H1 (cell line): Measurements from ENCODE around the gene CD4. TPM values are rescaled to one million over a fixed set of nuclear protein-coding genes. Genes with fewer than 3 reads are reported as not detected.

Experiments used
- CTCF ChIA-PET: fragments of 300-600 bp; sonication (Branson Sonifier 250); formaldehyde crosslinking; loops from one replicate; lab custom pipeline; 2021; ENCODE audit not compliant: partially characterized antibody; lab: Charles Lee
- POLR2A ChIA-PET: fragments of 300-600 bp; sonication (Branson Sonifier 250); formaldehyde crosslinking; loops from one replicate; lab custom pipeline; 2021; ENCODE audit warnings: inconsistent platforms; ENCODE audit not compliant: partially characterized antibody; lab: Charles Lee
- DNase-seq, 2 experiments: peaks; one replicate each; pipeline versions ENCODE4 v3.0.0 to v3.0.0-alpha.2; 2010 to 2022; ENCODE audit warnings: low spot score in 2 of 2, low read depth in 1 of 2, mixed read lengths in 1 of 2
- FAIRE-seq: peaks from 2 replicates; lab custom pipeline; 2011; peaks lifted over from hg19 to GRCh38; lab: Jason Lieb, UNC
- H2AFZ ChIP-seq: 2 replicates; pipeline ENCODE4 v1.8.1; 2012; ENCODE audit warnings: low read length, inconsistent platforms
- H2AK5ac ChIP-seq: 2 replicates; pipeline ENCODE4 v1.6.1; 2013; ENCODE audit warnings: low read depth, low read length
- H2BK120ac ChIP-seq: replicated peaks from 2 replicates; pipeline ENCODE3; 2013; ENCODE audit warnings: low read depth, low read length, inconsistent platforms
- H2BK12ac ChIP-seq: 2 replicates; pipeline ENCODE4 v1.6.1; 2013; ENCODE audit warnings: low read depth, low read length
- H2BK15ac ChIP-seq: 2 replicates; pipeline ENCODE4 v1.6.1; 2013; ENCODE audit warnings: low read length
- H2BK20ac ChIP-seq: 2 replicates; pipeline ENCODE4 v1.6.1; 2013; ENCODE audit warnings: low read length
- H2BK5ac ChIP-seq: 2 replicates; pipeline ENCODE4 v1.6.1; 2013; ENCODE audit warnings: low read depth, low read length
- H3K14ac ChIP-seq: 2 replicates; pipeline ENCODE4 v1.6.1; 2013; ENCODE audit warnings: inconsistent platforms; ENCODE audit not compliant: insufficient read length
- H3K18ac ChIP-seq: 2 replicates; pipeline ENCODE4 v1.6.1; 2013; ENCODE audit warnings: low read length; ENCODE audit errors: extremely low read depth
- H3K23ac ChIP-seq: 2 replicates; pipeline ENCODE4 v1.6.1; 2013; ENCODE audit warnings: inconsistent platforms; ENCODE audit not compliant: insufficient read length
- H3K23me2 ChIP-seq: 2 replicates; pipeline ENCODE4 v1.6.1; 2013; ENCODE audit warnings: low read depth, low read length
- H3K27ac ChIP-seq: 2 replicates; pipeline ENCODE4 v1.6.1; 2011; ENCODE audit warnings: low read depth, low read length, inconsistent platforms
- H3K27me3 ChIP-seq, 4 experiments: replicated peaks in 1 of 4; 1 replicate in 1 of 4; 2 replicates in 3 of 4; pipeline versions ENCODE4 v1.6.1 to v1.8.1; 2011 to 2013; ENCODE audit warnings: low read length in 3 of 4, mild to moderate bottlenecking in 3 of 4, inconsistent platforms in 2 of 4, mixed read lengths in 2 of 4, moderate library complexity in 1 of 4; ENCODE audit not compliant: control insufficient read depth in 3 of 4, insufficient read depth in 3 of 4; ENCODE audit errors: extremely low read depth in 1 of 4
- H3K36me3 ChIP-seq, 4 experiments: 2 replicates each; pipeline versions ENCODE4 v1.6.1 to v1.8.1; 2011 to 2013; ENCODE audit warnings: mild to moderate bottlenecking in 4 of 4, low read length in 3 of 4, moderate library complexity in 2 of 4, control low read depth in 1 of 4, inconsistent platforms in 1 of 4; ENCODE audit not compliant: insufficient read depth in 4 of 4, control insufficient read depth in 2 of 4
- H3K4ac ChIP-seq: replicated peaks from 2 replicates; pipeline ENCODE3; 2013; ENCODE audit warnings: low read length, low read depth, mixed read lengths, inconsistent platforms; ENCODE audit not compliant: insufficient read length
- H3K4me1 ChIP-seq, 4 experiments: replicated peaks in 1 of 4; 1 replicate in 1 of 4; 2 replicates in 3 of 4; pipeline versions ENCODE4 v1.6.1 to v1.8.1; 2011 to 2013; ENCODE audit warnings: low read length in 3 of 4, inconsistent platforms in 2 of 4, mixed read lengths in 1 of 4; ENCODE audit not compliant: insufficient read depth in 4 of 4, control insufficient read depth in 3 of 4
- H3K4me2 ChIP-seq, 2 experiments: 2 replicates each; pipeline versions ENCODE4 v1.6.1 to v1.8.1; 2011 to 2013; ENCODE audit warnings: low read depth in 2 of 2, low read length in 2 of 2, control low read depth in 1 of 2, inconsistent platforms in 1 of 2, mild to moderate bottlenecking in 1 of 2; ENCODE audit not compliant: insufficient read depth in 1 of 2
- H3K4me3 ChIP-seq, 4 experiments: fragments of 200-600, 300-600 bp in 1 of 4; sonication (generic), shearing (Covaris generic), sonication (Bioruptor Twin) in 1 of 4; 2 replicates each; pipeline versions ENCODE4 v1.5.1 to v1.8.1; 2011 to 2016; ENCODE audit warnings: low read length in 4 of 4, low read depth in 3 of 4, control low read depth in 2 of 4, inconsistent platforms in 2 of 4, mild to moderate bottlenecking in 2 of 4, mixed read lengths in 1 of 4, moderate library complexity in 1 of 4; ENCODE audit not compliant: insufficient read depth in 2 of 4; ENCODE audit errors: extremely low read depth in 1 of 4
- H3K56ac ChIP-seq: replicated peaks from 2 replicates; pipeline ENCODE3; 2013; ENCODE audit warnings: low read depth, mild to moderate bottlenecking, mixed read lengths, low read length, inconsistent platforms; ENCODE audit not compliant: insufficient read length
- H3K79me1 ChIP-seq: 2 replicates; pipeline ENCODE4 v1.6.1; 2013; ENCODE audit warnings: low read depth, low read length, control low read depth
- H3K79me2 ChIP-seq, 2 experiments: 2 replicates each; pipeline versions ENCODE4 v1.6.1 to v1.8.1; 2012 to 2013; ENCODE audit warnings: low read length in 2 of 2, mild to moderate bottlenecking in 2 of 2, inconsistent platforms in 1 of 2; ENCODE audit not compliant: insufficient read depth in 2 of 2, control insufficient read depth in 1 of 2
- H3K9ac ChIP-seq, 4 experiments: replicated peaks in 1 of 4; 1 replicate in 1 of 4; 2 replicates in 3 of 4; pipeline versions ENCODE4 v1.6.1 to v1.8.1; 2011 to 2013; ENCODE audit warnings: low read depth in 3 of 4, low read length in 3 of 4, control low read depth in 2 of 4, mild to moderate bottlenecking in 2 of 4, moderate library complexity in 2 of 4, inconsistent platforms in 1 of 4; ENCODE audit errors: extremely low read depth in 1 of 4
- H3K9me3 ChIP-seq, 2 experiments: 2 replicates each; pipeline versions ENCODE4 v1.6.1 to v1.8.1; 2012 to 2013; ENCODE audit warnings: mild to moderate bottlenecking in 2 of 2, moderate library complexity in 2 of 2, control low read depth in 1 of 2, inconsistent platforms in 1 of 2, low read depth in 1 of 2, low read length in 1 of 2, mixed read lengths in 1 of 2; ENCODE audit not compliant: insufficient read depth in 2 of 2
- H4K20me1 ChIP-seq, 2 experiments: replicated peaks in 1 of 2; 2 replicates each; pipeline versions ENCODE3 to v1.8.1; 2011 to 2013; ENCODE audit warnings: inconsistent platforms in 2 of 2, low read length in 2 of 2, mild to moderate bottlenecking in 1 of 2; ENCODE audit not compliant: insufficient read depth in 2 of 2, control insufficient read depth in 1 of 2
- H4K5ac ChIP-seq: 2 replicates; pipeline ENCODE4 v1.6.1; 2013; ENCODE audit warnings: low read length, low read depth, mixed read lengths, inconsistent platforms; ENCODE audit not compliant: insufficient read length
- H4K8ac ChIP-seq: 2 replicates; pipeline ENCODE4 v1.8.0; 2013; ENCODE audit warnings: mild to moderate bottlenecking, moderate library complexity, low read length, inconsistent platforms; ENCODE audit not compliant: insufficient read depth; ENCODE audit errors: extremely low read depth
- H4K91ac ChIP-seq: replicated peaks from 2 replicates; pipeline ENCODE3; 2013; ENCODE audit warnings: low read length, mixed read lengths, inconsistent platforms; ENCODE audit not compliant: insufficient read length
- CBX8 ChIP-seq: fragments of 300-800, 300-1000 bp; sonication (generic); IDR thresholded peaks from 2 replicates; pipeline ENCODE4 v1.7.1; 2016; ENCODE audit warnings: low read depth, low read length, borderline replicate concordance
- CTBP2 ChIP-seq: IDR thresholded peaks from 2 replicates; pipeline ENCODE4 v1.7.0; 2011; ENCODE audit warnings: borderline replicate concordance, mild to moderate bottlenecking, moderate library complexity, mixed read lengths, low read length; ENCODE audit not compliant: insufficient read depth, insufficient read length
- FOSL1 ChIP-seq: IDR thresholded peaks from 2 replicates; pipeline ENCODE4 v1.6.1; 2011; ENCODE audit warnings: mild to moderate bottlenecking, low read depth, low read length, moderate library complexity; ENCODE audit not compliant: insufficient read depth
- HDAC2 ChIP-seq, 2 experiments: fragments of 300-600 bp in 1 of 2; sonication (generic) in 1 of 2; IDR thresholded peaks; 2 replicates each; pipeline ENCODE4 v1.6.1; 2011 to 2012; ENCODE audit warnings: low read depth in 2 of 2, low read length in 2 of 2, mild to moderate bottlenecking in 2 of 2, moderate library complexity in 2 of 2, borderline replicate concordance in 1 of 2, inconsistent platforms in 1 of 2
- SIRT6 ChIP-seq: IDR thresholded peaks from one replicate; pipeline ENCODE4 v1.7.1; 2012; ENCODE audit warnings: low read length, inconsistent platforms
- SUZ12 ChIP-seq: fragments of 200-600 bp; sonication (generic); IDR thresholded peaks from 2 replicates; pipeline ENCODE4 v1.6.1; 2012; ENCODE audit warnings: mild to moderate bottlenecking, inconsistent platforms, low read length, moderate library complexity, mixed read lengths
- WGBS, 2 experiments: shearing (Covaris generic) in 1 of 2; methylation state at CpG; one replicate each; pipeline versions ENCODE4 v1.1.6 to v1.1.7; 2013 to 2015; ENCODE audit warnings: low lambda C conversion rate in 2 of 2, mixed read lengths in 2 of 2, inconsistent platforms in 1 of 2, low coverage in 1 of 2, missing lambda C conversion rate in 1 of 2; ENCODE audit not compliant: insufficient replicate concordance in 2 of 2, insufficient coverage in 1 of 2, insufficient read length in 1 of 2; ENCODE audit errors: extremely low coverage in 1 of 2, missing lambda C conversion rate in 1 of 2; 5-methylcytosine and 5-hydroxymethylcytosine counted together
- polyA plus RNA-seq, 7 experiments: library from polyadenylated mRNA; depleted of rRNA in 3 of 7; stranded (reverse) in 5 of 7; unstranded in 2 of 7; fragments of >200 nt in 5 of 7; fragments of 200-250 nt in 2 of 7; gene quantifications; 1 replicate in 5 of 7; 2 replicates in 1 of 7; 4 replicates in 1 of 7; pipeline versions ENCODE4 v1.2.1 to v1.2.3, GENCODE V29; 2011 to 2013; ENCODE audit warnings: missing spikeins in 2 of 7, mixed read lengths in 2 of 7
- total RNA-seq: library from RNA; stranded (reverse); fragmentation: NEBNext Ultra II Directional; extraction: Animal tissue kit (Norgen Biotek cat#: 25700); gene quantifications from 2 replicates; pipeline ENCODE4 v1.2.1, GENCODE V29; 2021

Gene CD4
- total and polyA plus RNA-seq, 2 of the 8 experiments (the other 6 are each of a cell fraction or from before 2014, with no cell fraction given): 3.4 to 5.1 TPM

DNA sequence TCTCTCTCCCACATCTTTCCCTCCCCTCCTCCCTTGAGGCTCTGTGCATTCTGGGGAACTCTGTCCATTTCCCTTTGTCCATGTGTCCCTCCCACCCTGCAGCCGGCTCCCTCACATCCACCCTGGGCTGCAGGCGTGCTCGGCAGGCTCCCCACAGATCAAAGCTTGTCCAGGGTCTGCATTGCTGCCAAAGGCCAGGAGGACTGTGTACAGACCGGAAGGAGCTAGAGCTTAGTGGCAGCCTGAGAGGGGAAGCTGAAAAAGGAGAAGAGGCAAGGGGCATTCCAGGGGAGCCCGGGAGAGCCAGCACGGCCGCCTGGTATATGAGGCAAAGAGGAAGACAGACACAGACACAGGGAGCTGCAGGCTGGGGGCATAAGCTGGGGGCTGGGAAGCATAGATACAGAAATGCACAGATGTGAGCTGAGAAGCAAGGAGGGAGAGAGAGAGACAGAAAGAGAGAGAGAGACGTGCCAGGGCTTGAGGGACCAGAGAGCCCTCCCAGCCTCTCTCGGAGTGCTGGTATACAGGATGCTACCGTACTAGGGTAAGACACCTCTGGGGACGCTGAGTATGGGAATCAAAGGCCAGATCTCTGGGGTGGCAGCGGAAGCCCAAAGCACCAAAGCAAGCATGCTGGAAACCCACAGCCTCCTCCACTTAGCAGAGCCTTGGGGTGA is 3.3 kb downstream of the CD4 start:
- Histone ChIP-seq H3K27ac (no peak overlapping the region), H3K27me3 (0 out of 7 replicates have a peak, but pooled peaks cover 0 to 3% (median 0%) of the 10 kb centered on the region in 4 experiments), H4K8ac (peak overlapping the region; percentile 63), H3K79me1 (no peaks in the 10 kb centered on the region), H3K56ac (no peak overlapping the region), H3K23ac (no peak overlapping the region), H2BK20ac (no peak overlapping the region), H2BK120ac (no peak overlapping the region), H3K79me2 (no peaks in the 10 kb centered on the region), H3K9ac (0 out of 7 replicates have a peak overlapping the region, but pooled peaks of 1 of the 4 experiments have one; percentile 15), H3K4me3 (no peak overlapping the region), H2AK5ac (no peak overlapping the region), H2BK12ac (no peak overlapping the region), H3K4ac (peak overlapping the region; percentile 1), H2BK15ac (peak overlapping the region; percentile 72; the same call in 1 of the 2 replicates), H3K18ac (no peak overlapping the region), H3K4me1 (peaks cover 0 to 9% (median under 1%) of the 10 kb centered on the region in 4 experiments; a peak in 3 of 7 replicates), H3K36me3 (no peaks in the 10 kb centered on the region), H3K4me2 (no peak overlapping the region), H4K5ac (no peak overlapping the region), H3K9me3 (no peaks in the 10 kb centered on the region), H3K14ac (no peak overlapping the region), H4K91ac (no peak overlapping the region), H3K23me2 (no peaks in the 10 kb centered on the region), H2BK5ac (0 out of 2 replicates have a peak overlapping the region, but pooled peaks have one; percentile 56), H4K20me1 (no peaks in the 10 kb centered on the region), H2AFZ (no peak overlapping the region)
- no peak for FAIRE-seq
- ChIA-PET POLR2A (interaction anchor here (1.0 to 3.1 kb wide), 6 partner anchors 10 to 77 kb away, joined by 3 to 10 read pairs (median 7); partner anchors contain the start of gene GPR162), CTCF (interaction anchor here (0.8 to 29.6 kb wide), 9 partner anchors 10 to 39 kb away, joined by 3 to 532 read pairs (median 7); partner anchors contain the start of genes GNB3, GPR162, MLF2 and P3H3)
- 74% methylated on average over 12 of the region's 12 CpGs; no CpG with 5 or more reads in 1 of the 2 experiments for WGBS, 2 experiments
- no peak for TF ChIP-seq SIRT6
- no peak for TF ChIP-seq CBX8
- no peak for TF ChIP-seq HDAC2 (IDR thresholded peaks at IDR 0.05; ENCODE audit: borderline replicate concordance in 1 of 2, low read depth in 2 of 2, low read length in 2 of 2)
- TF ChIP-seq SUZ12: no peak
- TF ChIP-seq CTBP2: no peak
- TF ChIP-seq FOSL1: no peak
- no peak for DNase-seq
